Fibroblast of gingiva (primary cell): ENCODE data around the gene DLEC1.
A peak's percentile ranks its signal among the peaks of the same experiment; 100 is the strongest.

Source experiments
- DNase-seq: peaks from one replicate; pipeline ENCODE4 v3.0.0-alpha.2; 2011; ENCODE audit warnings: low read depth

Gene DLEC1

DNA sequence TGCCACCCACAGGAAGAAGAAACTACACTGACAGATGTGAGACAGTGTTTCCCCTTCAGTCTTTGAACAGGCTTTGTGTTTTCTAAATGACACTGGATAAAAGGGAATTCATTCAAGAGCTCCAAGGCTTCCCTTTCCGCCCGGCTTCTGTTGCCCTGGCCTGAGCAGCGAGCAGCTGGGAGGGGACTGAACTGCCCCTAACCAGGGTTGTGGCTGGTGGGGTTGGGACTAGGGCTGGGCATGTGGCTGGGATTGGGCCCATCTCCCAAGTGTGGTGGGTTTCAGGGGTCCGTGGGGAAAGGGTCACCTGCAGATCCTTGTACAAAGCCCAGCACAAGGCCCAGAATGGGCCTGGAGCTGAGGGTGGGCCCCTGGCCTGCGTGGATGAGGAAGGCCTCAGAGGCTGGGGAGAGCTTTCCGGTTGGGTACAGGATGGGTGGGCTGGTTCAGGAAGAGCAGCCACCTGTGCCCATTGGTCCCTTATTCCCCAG is 38.0 kb upstream of the DLEC1 start:
- no peak for DNase-seq

- DNase-seq, result no peak
Measured at GRCh38 chr3:38001456-38002081, 37.4 kb upstream of the DLEC1 start.

DNA sequence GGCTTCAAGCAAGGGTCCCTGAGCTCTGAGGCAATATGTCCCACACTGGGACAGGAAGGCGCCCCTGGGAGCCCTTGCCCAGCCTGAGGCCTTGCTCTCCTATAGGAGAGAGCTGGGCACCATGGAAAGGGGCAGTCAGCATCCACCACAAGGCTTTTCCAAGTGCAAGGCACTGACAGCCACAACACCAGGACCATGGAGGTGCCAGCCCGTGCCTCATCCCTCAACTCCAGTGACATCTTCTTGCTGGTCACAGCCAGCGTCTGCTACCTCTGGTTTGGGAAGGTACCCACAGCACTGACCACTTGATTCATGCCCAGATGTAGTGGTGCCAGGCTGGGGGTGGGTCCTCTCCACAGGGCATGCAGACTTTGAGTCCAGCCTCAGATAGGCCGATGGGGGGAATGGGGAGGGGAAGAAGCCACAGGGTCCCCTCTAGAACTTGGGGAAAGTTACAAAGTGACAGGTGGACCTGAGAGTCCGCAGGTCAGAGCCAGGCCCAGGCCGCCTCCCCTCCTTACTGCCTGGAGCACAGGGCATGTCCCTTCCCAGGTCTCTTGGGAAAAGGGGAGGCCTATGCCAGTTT is 36.6 kb upstream of the DLEC1 start:
- DNase-seq, result no peak

GRCh38 chr3:38002940-38003339 is 36.1 kb upstream of the DLEC1 start:
- no peak for DNase-seq

GRCh38 chr3:38003371-38003816 is 35.6 kb upstream of the DLEC1 start:
- peak; percentile 32 for DNase-seq

DNA sequence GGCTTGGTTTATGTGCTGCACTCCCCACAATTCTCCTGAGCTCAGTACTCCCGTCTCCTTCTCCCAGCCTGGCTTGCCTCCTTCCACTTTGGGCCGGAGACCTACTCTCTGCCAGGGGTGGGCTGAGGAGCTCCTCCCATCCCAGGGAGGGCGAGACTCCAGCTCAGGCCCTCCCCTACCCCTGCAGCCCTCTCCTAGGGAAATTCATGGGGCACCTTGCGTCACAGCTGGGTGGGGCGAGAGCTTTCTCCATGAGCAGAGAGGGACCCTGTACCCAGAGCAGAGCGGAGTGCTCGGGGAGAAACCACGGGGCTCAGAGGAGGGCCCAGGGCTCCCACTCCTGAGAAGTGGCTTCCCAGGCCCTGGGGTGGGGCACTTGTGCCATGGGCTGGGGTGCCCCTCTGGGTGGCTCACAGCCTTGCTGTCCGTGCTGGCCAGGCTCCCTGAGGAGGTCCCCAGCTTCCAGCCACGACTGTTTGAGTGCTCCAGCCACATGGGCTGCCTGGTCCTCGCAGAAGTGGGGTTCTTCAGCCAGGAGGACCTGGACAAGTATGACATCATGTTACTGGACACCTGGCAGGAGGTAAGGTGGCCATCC is 35.1 kb upstream of the DLEC1 start:
- no peak for DNase-seq

- DNase-seq, result peak; percentile 49
Measured at GRCh38 chr3:38004415-38005075, 34.5 kb upstream of the DLEC1 start.

DNA sequence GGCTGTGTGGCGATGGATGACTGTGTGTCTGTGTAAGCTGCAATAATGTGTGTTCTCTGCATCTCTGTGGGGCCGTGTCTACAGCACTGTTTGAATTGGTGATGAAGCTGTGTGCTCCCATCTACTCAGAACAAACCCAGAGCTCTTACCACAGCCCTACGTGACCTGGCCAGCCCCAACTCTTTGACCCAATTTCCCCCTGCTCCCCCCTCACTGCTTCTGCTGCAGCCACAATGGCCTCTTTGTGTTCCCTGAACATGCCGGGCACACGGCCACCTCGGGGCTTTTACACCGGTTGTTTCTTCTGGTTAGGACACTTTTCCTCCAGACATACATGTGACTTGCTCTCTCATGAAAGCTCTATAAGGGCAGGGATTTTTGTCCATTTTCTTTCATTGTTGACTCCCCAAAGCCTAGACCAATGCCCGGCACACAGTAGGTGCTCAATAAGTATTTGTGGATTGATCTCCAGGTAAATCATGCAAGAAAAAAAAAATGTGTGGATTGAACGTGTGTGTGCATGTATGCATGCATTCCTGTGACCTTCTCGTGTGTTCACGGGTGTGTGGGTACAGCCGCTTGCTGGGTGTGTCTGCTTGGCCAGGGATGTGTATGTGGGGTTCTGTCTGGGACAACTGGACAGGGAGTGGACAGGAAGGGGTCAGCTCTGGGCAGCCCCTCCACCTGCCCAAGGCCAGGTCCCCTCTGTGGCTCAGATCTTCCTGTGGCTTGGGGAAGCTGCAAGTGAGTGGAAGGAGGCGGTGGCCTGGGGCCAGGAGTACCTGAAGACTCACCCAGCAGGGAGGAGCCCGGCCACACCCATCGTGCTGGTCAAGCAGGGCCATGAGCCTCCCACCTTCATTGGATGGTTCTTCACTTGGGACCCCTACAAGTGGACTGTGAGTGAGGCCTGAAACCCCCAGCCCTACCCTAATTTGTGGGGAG is 33.7 kb upstream of the DLEC1 start:
- DNase-seq, result no peak

GRCh38 chr3:38006031-38006430 is 33.0 kb upstream of the DLEC1 start:
- no peak for DNase-seq

GRCh38 chr3:38006445-38006995 is 32.5 kb upstream of the DLEC1 start:
- DNase-seq, result no peak

- DNase-seq, result no peak
Measured at GRCh38 chr3:38007754-38008090, 31.3 kb upstream of the DLEC1 start.

- no peak for DNase-seq
Measured at GRCh38 chr3:38008191-38008701, 30.8 kb upstream of the DLEC1 start.

- no peak for DNase-seq
Measured at GRCh38 chr3:38008971-38009580, 29.9 kb upstream of the DLEC1 start.

- DNase-seq, result no peak
Measured at GRCh38 chr3:38009807-38010591, 29.0 kb upstream of the DLEC1 start.

DNA sequence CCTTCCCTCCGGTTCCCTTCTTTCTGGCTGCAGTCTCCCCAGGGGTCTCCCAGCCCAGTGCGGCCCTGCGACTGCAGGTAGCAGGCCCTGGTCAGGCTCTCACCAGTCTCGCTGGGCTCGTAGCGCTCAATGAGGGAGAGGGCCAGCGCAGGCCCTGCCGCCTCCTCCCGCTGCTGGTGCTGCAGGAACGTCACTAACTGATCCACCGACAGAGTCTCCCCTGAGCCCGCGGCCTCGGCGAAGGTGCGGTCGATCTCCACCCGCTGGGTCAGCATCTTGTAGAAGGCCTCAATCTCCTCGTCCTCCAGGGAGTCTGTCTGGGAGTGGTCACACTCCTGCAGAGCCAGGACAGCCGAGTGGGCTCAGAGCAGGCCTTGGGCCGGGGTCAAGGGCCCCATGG is 27.9 kb upstream of the DLEC1 start:
- DNase-seq, result no peak

GRCh38 chr3:38015485-38015884 is 23.5 kb upstream of the DLEC1 start:
- no peak for DNase-seq

DNA sequence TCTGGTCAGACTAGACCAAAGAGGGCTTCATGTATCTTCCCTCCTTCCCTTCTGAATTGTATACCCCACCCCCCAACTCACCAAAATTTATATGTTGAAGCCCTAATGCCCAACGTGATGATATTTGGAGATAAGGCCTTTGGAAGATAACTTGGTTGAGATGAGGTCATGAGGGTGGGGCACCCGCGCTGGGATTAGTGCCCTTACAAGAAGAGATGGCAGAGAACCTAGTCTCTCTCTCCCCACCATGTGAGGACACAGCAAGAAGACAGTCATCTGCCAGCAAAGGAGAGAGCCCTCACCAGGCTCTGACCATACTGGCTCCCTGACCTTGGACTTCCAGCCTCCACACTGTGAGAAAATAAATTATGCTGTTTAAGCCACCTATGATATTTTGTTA is 23.0 kb upstream of the DLEC1 start:
- no peak for DNase-seq

DNA sequence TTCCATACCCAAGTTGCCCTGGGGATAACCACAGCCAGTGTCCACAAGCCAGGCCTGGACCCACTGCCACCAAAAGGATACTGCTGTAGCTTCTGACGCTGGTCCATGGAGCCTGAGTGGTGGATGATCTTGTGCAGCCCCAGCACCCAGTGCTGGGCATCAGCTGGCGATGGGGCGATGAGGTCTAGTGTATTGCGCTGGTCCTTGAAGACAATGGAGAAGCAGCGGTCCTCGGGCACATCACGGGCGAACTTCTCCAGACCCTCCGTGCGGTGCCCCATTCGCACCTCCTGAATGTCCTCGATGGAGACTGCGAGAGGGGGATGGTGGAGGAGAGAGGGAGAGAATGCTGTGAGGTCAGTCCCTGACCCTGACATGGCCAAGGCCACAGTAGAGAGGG is 22.6 kb upstream of the DLEC1 start:
- no peak for DNase-seq

- no peak for DNase-seq
Measured at GRCh38 chr3:38016847-38017444, 22.1 kb upstream of the DLEC1 start.
